Astrocyte of the cerebellum (primary cell): ENCODE results near the gene TAS2R1.

Source experiments
- DNase-seq: peaks from one replicate; pipeline ENCODE4 v3.0.0-alpha.2; 2011; ENCODE audit warnings: low read depth
- H3K4me3 ChIP-seq: 2 replicates; pipeline ENCODE4 v1.5.1; 2011; ENCODE audit warnings: mild to moderate bottlenecking, low read depth, low read length, moderate library complexity
- in situ Hi-C: cut with HindIII; loops from 2 replicates; pipeline ENCODE4 v1.10.0; 2017; ENCODE audit warnings: low sequenced_read_pairs
- TF ChIP-seq, protein P1 (sequence below): IDR thresholded peaks from 2 replicates; pipeline ENCODE4 v1.5.1; 2012; ENCODE audit warnings: low read length, low read depth, moderate library complexity, mild to moderate bottlenecking; ENCODE audit errors: missing control alignments

The TAS2R1 gene

DNA sequence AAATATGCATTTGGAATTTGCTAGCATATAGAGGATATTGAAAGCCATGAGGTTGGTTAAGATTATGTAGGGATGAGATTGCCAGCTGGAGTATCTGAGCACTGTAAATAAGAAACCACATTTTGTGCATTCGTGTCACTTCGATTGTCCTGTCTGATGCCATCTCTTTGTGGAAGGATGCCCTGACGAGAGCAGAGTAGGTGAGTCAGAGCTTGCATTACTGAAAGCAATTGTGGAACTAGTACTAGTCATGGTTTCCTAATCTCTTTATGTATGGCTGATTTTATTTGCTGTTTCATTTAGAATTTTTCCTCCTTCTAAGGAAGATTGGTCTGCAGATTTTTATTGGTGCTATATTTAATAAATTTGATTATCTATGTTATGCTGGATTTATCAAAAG is 14.5 kb upstream of the TAS2R1 start:
- TF ChIP-seq, protein P1, sequence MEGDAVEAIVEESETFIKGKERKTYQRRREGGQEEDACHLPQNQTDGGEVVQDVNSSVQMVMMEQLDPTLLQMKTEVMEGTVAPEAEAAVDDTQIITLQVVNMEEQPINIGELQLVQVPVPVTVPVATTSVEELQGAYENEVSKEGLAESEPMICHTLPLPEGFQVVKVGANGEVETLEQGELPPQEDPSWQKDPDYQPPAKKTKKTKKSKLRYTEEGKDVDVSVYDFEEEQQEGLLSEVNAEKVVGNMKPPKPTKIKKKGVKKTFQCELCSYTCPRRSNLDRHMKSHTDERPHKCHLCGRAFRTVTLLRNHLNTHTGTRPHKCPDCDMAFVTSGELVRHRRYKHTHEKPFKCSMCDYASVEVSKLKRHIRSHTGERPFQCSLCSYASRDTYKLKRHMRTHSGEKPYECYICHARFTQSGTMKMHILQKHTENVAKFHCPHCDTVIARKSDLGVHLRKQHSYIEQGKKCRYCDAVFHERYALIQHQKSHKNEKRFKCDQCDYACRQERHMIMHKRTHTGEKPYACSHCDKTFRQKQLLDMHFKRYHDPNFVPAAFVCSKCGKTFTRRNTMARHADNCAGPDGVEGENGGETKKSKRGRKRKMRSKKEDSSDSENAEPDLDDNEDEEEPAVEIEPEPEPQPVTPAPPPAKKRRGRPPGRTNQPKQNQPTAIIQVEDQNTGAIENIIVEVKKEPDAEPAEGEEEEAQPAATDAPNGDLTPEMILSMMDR: no peak
- in situ Hi-C loops: no loop called here
- DNase-seq: no peak
- H3K4me3 ChIP-seq: no peak overlapping the region

DNA sequence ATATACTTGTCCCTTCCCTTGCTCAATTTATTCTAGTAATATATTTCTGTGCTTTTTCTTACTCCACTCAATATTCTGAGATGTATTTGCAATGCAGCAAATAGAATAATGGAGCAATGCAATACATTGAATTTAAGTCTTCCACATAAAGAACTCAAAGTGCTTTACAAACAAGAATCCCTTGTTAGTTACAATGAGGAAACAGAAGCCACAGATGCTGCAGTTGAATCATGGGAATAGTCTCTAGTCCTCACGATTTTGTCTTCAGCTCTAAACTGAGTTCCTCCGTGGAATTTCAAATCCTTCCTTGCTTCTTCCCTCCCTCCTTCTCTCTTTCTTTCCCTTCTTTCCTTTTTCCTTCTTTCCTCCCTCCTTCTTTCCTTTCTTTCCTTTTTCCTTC is 12.5 kb upstream of the TAS2R1 start:
- H3K4me3 ChIP-seq: no peak overlapping the region
- TF ChIP-seq, protein P1: no peak
- no peak for DNase-seq
- in situ Hi-C loops: no loop called here

DNA sequence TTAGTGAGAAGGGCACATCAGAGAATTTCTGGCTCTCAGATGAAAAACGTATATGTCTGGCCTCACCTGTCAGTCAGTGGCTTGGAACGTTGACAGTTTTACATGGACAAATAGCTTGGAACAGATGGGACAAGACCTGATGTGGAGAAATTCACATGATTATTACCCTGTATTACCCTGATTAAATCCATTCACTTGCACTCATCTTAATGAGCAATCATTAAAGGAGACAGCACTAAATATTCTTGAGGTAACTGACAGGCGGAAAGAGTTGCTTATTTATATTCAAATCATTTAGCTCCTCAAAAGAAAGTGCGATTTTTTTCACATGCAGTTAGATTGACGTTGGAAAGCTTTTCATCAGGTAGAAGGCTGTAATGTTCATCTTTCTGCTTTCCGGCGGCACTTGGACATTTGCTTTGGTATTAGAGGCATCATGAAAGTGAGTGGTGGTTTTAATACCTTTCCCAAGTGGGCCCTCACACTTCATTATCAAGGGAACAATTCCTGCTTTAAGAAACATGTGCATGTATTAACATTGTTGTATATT is 11.7 kb upstream of the TAS2R1 start:
- TF ChIP-seq, protein P1: no peak
- in situ Hi-C loops: no loop called here
- H3K4me3 ChIP-seq: no peak overlapping the region
- no peak for DNase-seq

DNA sequence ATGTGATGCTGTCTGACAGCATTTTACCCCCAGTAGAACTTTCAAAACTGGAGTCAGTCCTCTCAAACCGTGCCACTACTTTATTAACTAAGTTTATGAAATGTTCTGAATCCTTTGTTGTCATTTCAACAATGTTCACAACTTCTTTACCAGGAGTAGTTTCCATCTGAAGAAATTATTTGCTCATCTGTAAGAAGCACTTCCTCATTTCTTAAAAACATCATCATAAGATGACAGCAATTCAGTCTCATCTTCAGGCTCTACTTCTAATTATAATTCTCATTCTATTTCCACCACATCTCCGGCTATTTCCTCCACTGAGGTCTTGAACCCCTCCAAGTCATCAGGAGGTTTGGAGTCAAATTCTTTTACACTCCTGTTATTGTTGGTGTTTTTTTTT is 2.3 kb upstream of the TAS2R1 start:
- DNase-seq: no peak
- in situ Hi-C loops: no loop called here
- TF ChIP-seq, protein P1: no peak
- no peak overlapping the region for H3K4me3 ChIP-seq

DNA sequence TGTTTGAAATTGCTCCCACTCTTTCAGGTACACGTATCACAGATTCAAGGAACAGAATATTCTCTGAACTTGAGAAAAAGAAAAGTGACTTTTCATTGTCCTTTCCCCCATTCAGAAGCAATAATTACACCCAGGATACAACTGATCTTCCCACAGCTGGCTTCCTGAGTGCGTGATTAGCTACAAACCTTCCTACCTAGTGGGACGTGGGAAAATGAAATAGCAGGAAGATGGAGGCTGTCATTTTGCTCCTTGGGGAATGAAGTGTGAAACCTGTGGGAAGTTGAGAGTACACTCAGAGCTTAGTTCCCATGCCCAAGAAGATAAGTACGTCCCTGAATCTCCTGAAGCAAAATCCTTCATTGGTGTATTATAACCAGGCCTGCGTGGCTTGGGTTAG is 2.6 kb downstream of the TAS2R1 start:
- no peak for DNase-seq
- in situ Hi-C loops: no loop called here
- TF ChIP-seq, protein P1: no peak
- no peak overlapping the region for H3K4me3 ChIP-seq

DNA sequence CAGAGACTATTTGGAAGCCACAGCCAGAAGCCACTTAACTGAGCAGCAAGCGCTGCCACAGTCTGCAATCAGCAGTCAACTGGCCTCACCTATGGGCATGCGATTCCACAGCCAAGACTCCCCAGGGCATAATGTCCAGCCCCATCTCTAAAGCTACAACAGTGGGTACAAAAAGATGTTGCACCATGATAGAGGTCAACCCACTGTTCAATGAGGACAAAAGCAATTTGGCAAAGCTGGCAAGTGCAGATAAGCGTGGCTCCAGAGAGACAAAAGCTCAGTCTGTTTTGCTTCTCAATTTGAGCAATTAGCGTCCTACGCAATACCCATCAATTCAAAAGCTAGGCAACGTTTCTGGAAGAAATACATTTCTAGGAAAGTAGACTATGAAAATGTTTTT is 3.2 kb downstream of the TAS2R1 start:
- no peak overlapping the region for H3K4me3 ChIP-seq
- DNase-seq: no peak
- in situ Hi-C loops: no loop called here
- TF ChIP-seq, protein P1: no peak

DNA sequence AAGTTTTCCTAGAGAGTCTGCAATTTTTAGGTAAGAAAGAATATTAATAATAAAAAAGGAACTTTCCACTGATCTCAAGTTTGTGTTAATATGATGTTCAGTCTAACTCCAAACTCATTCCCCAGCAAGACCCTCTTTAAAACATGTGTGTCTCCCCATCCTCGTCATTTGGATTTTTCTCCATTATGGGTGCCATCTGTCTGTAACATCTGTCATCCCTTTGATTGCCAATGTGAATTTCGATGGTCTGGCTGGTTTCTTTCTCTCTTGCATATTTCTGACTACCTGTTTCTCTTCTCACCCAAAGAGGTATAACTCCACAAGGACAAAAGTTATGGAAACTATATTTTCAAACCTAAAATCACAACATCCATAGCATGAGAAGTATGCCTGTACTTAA is 4.4 kb downstream of the TAS2R1 start:
- TF ChIP-seq, protein P1: no peak
- in situ Hi-C loops: no loop called here

More for the DNA sequence above, 4.4 kb downstream of the TAS2R1 start:
- DNase-seq: no peak
- no peak overlapping the region for H3K4me3 ChIP-seq
